ENCODE data around the gene EMC8. TPM values are rescaled to one million over a fixed set of nuclear protein-coding genes. Genes with fewer than 3 reads are reported as not detected.

EMC8 gene
- total RNA-seq, 3 donors from 2014 or later, result 18.1 to 30.8 (median 30.7) TPM

GRCh38 chr16:85735225-85735635 lies 64.1 kb downstream of the EMC8 start:
- Histone ChIP-seq H3K4me3 (no peak overlapping the region), H3K4me1 (no peaks in the 10 kb centered on the region), H3K36me3 (no peaks in the 10 kb centered on the region), H3K9me3 (no peaks in the 10 kb centered on the region), H3K27ac (no peak overlapping the region), H3K27me3 (no peaks in the 10 kb centered on the region)
- no peak for DNase-seq (ENCODE audit: low spot score in 2 of 2)
- intact Hi-C loops (cut with DNase I; ENCODE audit: low total_unique reads), result no loop called here
- TF ChIP-seq POLR2AphosphoS5 (IDR thresholded peaks at IDR 0.05) (no peak), CTCF (IDR thresholded peaks at IDR 0.05) (no peak), POLR2A (IDR thresholded peaks at IDR 0.05) (no peak)

DNA sequence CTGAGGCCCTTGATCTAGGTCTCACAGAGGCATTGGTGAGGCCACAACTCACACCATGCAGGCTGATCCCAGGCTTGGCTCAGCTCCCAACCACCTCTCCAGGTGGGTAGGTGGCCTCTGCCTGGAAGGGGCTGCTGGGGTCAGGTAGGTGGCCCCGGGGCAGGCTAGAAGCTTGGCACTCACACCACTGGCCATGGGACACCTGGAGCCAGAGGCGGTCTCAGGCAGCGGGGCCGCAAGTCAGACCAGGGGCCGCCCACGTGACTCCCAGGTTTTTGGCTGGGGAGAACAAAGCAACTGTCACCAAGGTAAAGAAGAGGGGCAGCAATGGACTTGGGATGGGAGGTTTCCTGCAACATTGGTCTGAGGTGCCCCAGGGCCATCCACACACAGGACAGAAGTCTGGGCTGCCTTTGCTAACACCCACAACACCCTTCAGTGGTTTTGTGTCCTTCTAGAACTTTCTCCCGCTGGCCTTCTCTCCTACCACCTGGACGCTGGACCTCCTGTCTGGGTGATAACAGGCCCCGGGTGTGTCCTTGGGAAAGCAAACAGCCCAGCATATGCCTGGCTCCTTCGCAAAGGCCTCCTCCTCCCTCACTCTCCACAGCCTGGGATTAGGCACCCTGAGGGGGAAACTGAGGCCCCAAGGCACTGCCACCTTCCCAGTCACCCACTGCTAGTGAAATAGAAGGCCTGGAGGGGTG lies 64.9 kb downstream of the EMC8 start:
- no peaks in the 10 kb centered on the region for H3K27me3 ChIP-seq
- intact Hi-C loops (cut with DNase I; ENCODE audit: low total_unique reads), result no loop called here
- no peak overlapping the region for H3K27ac ChIP-seq
- H3K36me3 ChIP-seq, result no peaks in the 10 kb centered on the region
- no peaks in the 10 kb centered on the region for H3K9me3 ChIP-seq
- no peak overlapping the region for H3K4me3 ChIP-seq
- H3K4me1 ChIP-seq, result no peaks in the 10 kb centered on the region
- TF ChIP-seq CTCF (IDR thresholded peaks at IDR 0.05) (no peak), POLR2AphosphoS5 (IDR thresholded peaks at IDR 0.05) (no peak), POLR2A (IDR thresholded peaks at IDR 0.05) (no peak)
- DNase-seq (ENCODE audit: low spot score in 2 of 2), result no peak

DNA sequence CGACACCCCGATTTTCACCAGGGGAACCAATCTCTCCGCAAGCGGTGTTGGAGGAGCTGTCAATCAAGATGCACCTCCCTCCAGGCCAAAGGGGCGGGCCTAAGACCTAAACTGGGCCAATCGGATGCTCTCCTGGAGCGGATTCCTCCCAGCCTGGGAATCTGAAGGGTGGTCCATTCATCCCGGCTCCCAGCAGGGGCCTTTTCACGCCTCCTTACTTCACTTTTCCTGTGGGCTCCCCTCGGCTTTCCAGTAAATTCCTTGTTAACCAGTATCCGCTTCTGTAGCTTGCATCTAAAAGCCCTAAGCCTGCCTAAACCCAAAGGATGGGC lies 65.5 kb downstream of the EMC8 start:
- DNase-seq (ENCODE audit: low spot score in 2 of 2), result no peak
- H3K4me3 ChIP-seq, result no peak overlapping the region
- no peaks in the 10 kb centered on the region for H3K4me1 ChIP-seq
- H3K27ac ChIP-seq, result no peak overlapping the region
- TF ChIP-seq POLR2A (IDR thresholded peaks at IDR 0.05) (no peak), CTCF (IDR thresholded peaks at IDR 0.05) (no peak), POLR2AphosphoS5 (IDR thresholded peaks at IDR 0.05) (no peak)
- no peaks in the 10 kb centered on the region for H3K27me3 ChIP-seq
- H3K9me3 ChIP-seq, result no peaks in the 10 kb centered on the region
- no peaks in the 10 kb centered on the region for H3K36me3 ChIP-seq
- intact Hi-C loops (cut with DNase I; ENCODE audit: low total_unique reads), result no loop called here

GRCh38 chr16:85733155-85733838 lies 66.0 kb downstream of the EMC8 start:
- no peak for DNase-seq (ENCODE audit: low spot score in 2 of 2)
- intact Hi-C loops (cut with DNase I; ENCODE audit: low total_unique reads), result no loop called here

More at GRCh38 chr16:85733155-85733838, 66.0 kb downstream of the EMC8 start:
- TF ChIP-seq POLR2A (IDR thresholded peaks at IDR 0.05) (no peak), POLR2AphosphoS5 (IDR thresholded peaks at IDR 0.05) (no peak), CTCF (IDR thresholded peaks at IDR 0.05) (no peak)
- H3K27ac ChIP-seq, result no peak overlapping the region
- no peak overlapping the region for H3K4me3 ChIP-seq
- no peaks in the 10 kb centered on the region for H3K4me1 ChIP-seq
- H3K9me3 ChIP-seq, result no peaks in the 10 kb centered on the region
- no peaks in the 10 kb centered on the region for H3K27me3 ChIP-seq
- H3K36me3 ChIP-seq, result no peaks in the 10 kb centered on the region

Data from breast epithelium (tissue), 4 donors.